ENCODE measurements around the gene FAM83B. TPM values are rescaled to one million over a fixed set of nuclear protein-coding genes. Genes with fewer than 3 reads are reported as not detected.
A peak's percentile ranks its signal among the peaks of the same experiment; 100 is the strongest.

Gene FAM83B
- total RNA-seq, 1 experiment from 2014 or later, result 0.07 TPM

DNA sequence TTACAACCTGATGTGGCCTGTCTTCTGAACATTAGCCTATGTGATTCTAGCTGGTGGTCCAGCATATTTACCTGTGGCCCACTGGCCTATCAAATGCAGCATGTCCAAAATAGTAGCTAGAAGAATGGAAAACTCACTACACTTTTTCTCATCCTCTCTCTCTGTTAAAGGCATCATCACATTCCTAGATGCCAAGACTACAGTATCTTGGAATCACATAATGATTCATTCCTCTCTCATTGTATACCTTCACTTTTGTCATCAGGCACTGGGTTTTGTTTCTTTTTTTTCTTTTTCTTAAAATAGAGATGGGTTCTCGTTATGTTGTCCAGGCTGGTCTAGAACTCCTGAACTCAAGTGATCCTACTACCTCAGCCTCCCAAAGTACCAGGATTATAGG lies 45.0 kb downstream of the FAM83B start:
- Histone ChIP-seq H3K27ac (ENCODE audit: low read length) (peak overlapping the region; percentile 54), H3K4me3 (ENCODE audit: low read length) (no peak overlapping the region), H3K79me2 (ENCODE audit: low read length) (no peaks in the 10 kb centered on the region), H3K9ac (ENCODE audit: low read length) (peak overlapping the region; percentile 18; the same call in 1 of the 2 replicates), H2AFZ (ENCODE audit: low read length) (no peak overlapping the region; the same call in 1 of the 2 replicates), H3K36me3 (ENCODE audit: low read depth, low read length) (no peaks in the 10 kb centered on the region), H3F3A (ENCODE audit: low read length, unreplicated experiment) (peaks cover 6% of the 10 kb centered on the region), H4K20me1 (ENCODE audit: low read length) (no peaks in the 10 kb centered on the region), H3K27me3 (ENCODE audit: low read length) (no peaks in the 10 kb centered on the region), H3K4me2 (ENCODE audit: low read length) (peak overlapping the region; percentile 30), H3K9me3 (ENCODE audit: low read length) (no peaks in the 10 kb centered on the region), H3K9me2 (replicated peaks; ENCODE audit: low read length) (no peaks in the 10 kb centered on the region), H3K4me1 (ENCODE audit: insufficient read depth, low read length) (peaks cover 25% of the 10 kb centered on the region)
- ChIA-PET POLR2A (ENCODE audit: unreplicated experiment) (no interaction called here), CTCF (no interaction called here)
- ATAC-seq (peak; percentile 23; the same call in 1 of the 2 replicates), DNase-seq (peak; percentile 66)
- intact Hi-C loops (cut with micrococcal nuclease), result no loop called here
- BruUV-seq (replicated peaks), result no TSS peak
- TF ChIP-seq CTCF (conservative IDR thresholded peaks at IDR 0.05; ENCODE audit: low read depth, low read length), result no peak
- TF ChIP-seq EZH2phosphoT487 (IDR thresholded peaks at IDR 0.05; ENCODE audit: borderline replicate concordance, low read length), result no peak
- no peak for TF ChIP-seq EZH2 (IDR thresholded peaks at IDR 0.05; ENCODE audit: low read length, unreplicated experiment)

DNA sequence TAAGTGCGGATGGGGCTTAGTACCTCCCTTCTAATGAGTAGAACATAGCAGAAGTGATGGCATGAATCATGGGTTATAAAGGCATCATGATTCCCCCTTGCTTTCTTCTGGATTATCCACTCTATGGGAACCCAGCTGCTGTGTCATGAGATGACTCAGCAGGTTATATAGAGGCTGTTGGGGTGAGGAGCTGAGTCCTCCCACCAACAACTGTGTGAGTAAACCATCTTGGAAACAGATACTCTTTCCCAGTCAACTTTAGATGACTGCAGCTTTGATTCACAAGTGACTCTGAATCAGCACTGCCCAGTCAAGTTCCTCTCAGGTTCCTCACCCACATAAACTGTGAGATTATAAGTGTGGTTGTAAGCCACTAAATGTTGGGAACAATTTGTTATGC lies 46.3 kb downstream of the FAM83B start:
- no peak for TF ChIP-seq CTCF (conservative IDR thresholded peaks at IDR 0.05; ENCODE audit: low read depth, low read length)
- no peak for TF ChIP-seq EZH2phosphoT487 (IDR thresholded peaks at IDR 0.05; ENCODE audit: borderline replicate concordance, low read length)
- no peak for TF ChIP-seq EZH2 (IDR thresholded peaks at IDR 0.05; ENCODE audit: low read length, unreplicated experiment)
- no peak overlapping the region for H3K9ac ChIP-seq (ENCODE audit: low read length)
- ChIA-PET CTCF (interaction anchor here (0.6 kb wide), 1 partner anchor 238 kb away, joined by 3 read pairs; no protein-coding TSS in a partner anchor), POLR2A (ENCODE audit: unreplicated experiment) (no interaction called here)
- ATAC-seq, result peak; percentile 98
- no peaks in the 10 kb centered on the region for H3K27me3 ChIP-seq (ENCODE audit: low read length)
- no peaks in the 10 kb centered on the region for H3K9me3 ChIP-seq (ENCODE audit: low read length)
- peaks cover 19% of the 10 kb centered on the region for H3K4me1 ChIP-seq (ENCODE audit: insufficient read depth, low read length)
- H3F3A ChIP-seq (ENCODE audit: low read length, unreplicated experiment), result peaks cover 6% of the 10 kb centered on the region
- no peak overlapping the region for H3K4me3 ChIP-seq (ENCODE audit: low read length)
- no peak overlapping the region for H3K4me2 ChIP-seq (ENCODE audit: low read length)
- no peak overlapping the region for H2AFZ ChIP-seq (ENCODE audit: low read length)
- no TSS peak for BruUV-seq (replicated peaks)
- intact Hi-C loops (cut with micrococcal nuclease), result no loop called here
- H3K27ac ChIP-seq (ENCODE audit: low read length), result peak overlapping the region; percentile 75
- no peaks in the 10 kb centered on the region for H3K9me2 ChIP-seq (replicated peaks; ENCODE audit: low read length)
- peak; percentile 97 for DNase-seq
- H3K36me3 ChIP-seq (ENCODE audit: low read depth, low read length), result no peaks in the 10 kb centered on the region
- no peaks in the 10 kb centered on the region for H3K79me2 ChIP-seq (ENCODE audit: low read length)
- no peaks in the 10 kb centered on the region for H4K20me1 ChIP-seq (ENCODE audit: low read length)

- ATAC-seq, result no peak
- H3K9ac ChIP-seq (ENCODE audit: low read length), result no peak overlapping the region
- TF ChIP-seq CTCF (conservative IDR thresholded peaks at IDR 0.05; ENCODE audit: low read depth, low read length) (no peak), EZH2 (IDR thresholded peaks at IDR 0.05; ENCODE audit: low read length, unreplicated experiment) (no peak), EZH2phosphoT487 (IDR thresholded peaks at IDR 0.05; ENCODE audit: borderline replicate concordance, low read length) (no peak)
- no peaks in the 10 kb centered on the region for H3K79me2 ChIP-seq (ENCODE audit: low read length)
- H3K9me3 ChIP-seq (ENCODE audit: low read length), result no peaks in the 10 kb centered on the region
- no peak overlapping the region for H3K4me3 ChIP-seq (ENCODE audit: low read length)
- intact Hi-C loops (cut with micrococcal nuclease), result no loop called here
- no peaks in the 10 kb centered on the region for H3K9me2 ChIP-seq (replicated peaks; ENCODE audit: low read length)
- POLR2A ChIA-PET (ENCODE audit: unreplicated experiment), result no interaction called here
- no peaks in the 10 kb centered on the region for H3K27me3 ChIP-seq (ENCODE audit: low read length)
- no peaks in the 10 kb centered on the region for H3K36me3 ChIP-seq (ENCODE audit: low read depth, low read length)
- H3K4me2 ChIP-seq (ENCODE audit: low read length), result no peak overlapping the region
- no TSS peak for BruUV-seq (replicated peaks)
- no peak for DNase-seq
- CTCF ChIA-PET, result no interaction called here
- no peak overlapping the region for H2AFZ ChIP-seq (ENCODE audit: low read length)
- peak overlapping the region; percentile 75 for H3K27ac ChIP-seq (ENCODE audit: low read length)
- H3F3A ChIP-seq (ENCODE audit: low read length, unreplicated experiment), result peaks cover 6% of the 10 kb centered on the region
- H4K20me1 ChIP-seq (ENCODE audit: low read length), result no peaks in the 10 kb centered on the region
- H3K4me1 ChIP-seq (ENCODE audit: insufficient read depth, low read length), result peaks cover 19% of the 10 kb centered on the region
Observed at GRCh38 chr6:54893818-54894217, 47.2 kb downstream of the FAM83B start.
